HTR-8/SVneo (cell line): ENCODE measurements around the gene ARL5A.

Experiments
- DNase-seq: peaks from one replicate; pipeline ENCODE4 v3.0.0; 2011; ENCODE audit warnings: low spot score, mixed read lengths; ENCODE audit not compliant: insufficient read length
- FAIRE-seq: peaks from 2 replicates; lab custom pipeline; 2011; peaks lifted over from hg19 to GRCh38; lab: Jason Lieb, UNC

The ARL5A gene

GRCh38 chr2:151771599-151772358 is 56.4 kb downstream of the ARL5A start:
- FAIRE-seq, result no peak
- no peak for DNase-seq

- DNase-seq (no peak), FAIRE-seq (no peak)
These were observed 57.2 kb downstream of the ARL5A start for GRCh38 chr2:151770995-151771394.

GRCh38 chr2:151769606-151770005 is 58.6 kb downstream of the ARL5A start:
- FAIRE-seq (no peak), DNase-seq (no peak)

GRCh38 chr2:151767536-151767935 is 60.7 kb downstream of the ARL5A start:
- no peak for FAIRE-seq
- no peak for DNase-seq

- DNase-seq, result no peak
- FAIRE-seq, result no peak
These were observed 61.6 kb downstream of the ARL5A start for GRCh38 chr2:151766437-151767153.

GRCh38 chr2:151765760-151766410 is 62.3 kb downstream of the ARL5A start:
- no peak for DNase-seq
- FAIRE-seq, result no peak

GRCh38 chr2:151762694-151763093 is 65.5 kb downstream of the ARL5A start:
- DNase-seq, result no peak
- FAIRE-seq, result no peak

- FAIRE-seq (no peak), DNase-seq (no peak)
These were observed 66.5 kb downstream of the ARL5A start for GRCh38 chr2:151761687-151762086.

- FAIRE-seq (no peak), DNase-seq (no peak)
These were observed 67.0 kb downstream of the ARL5A start for GRCh38 chr2:151761193-151761592.

GRCh38 chr2:151760139-151760650 is 68.0 kb downstream of the ARL5A start:
- no peak for FAIRE-seq

GRCh38 chr2:151758744-151759143 is 69.5 kb downstream of the ARL5A start:
- FAIRE-seq (no peak), DNase-seq (no peak)

More at GRCh38 chr2:151760139-151760650, 68.0 kb downstream of the ARL5A start:
- no peak for DNase-seq

- FAIRE-seq (no peak), DNase-seq (no peak)
These were observed 70.4 kb downstream of the ARL5A start for GRCh38 chr2:151757861-151758260.

GRCh38 chr2:151756820-151757219 is 71.4 kb downstream of the ARL5A start:
- FAIRE-seq (no peak), DNase-seq (no peak)

- no peak for FAIRE-seq
- no peak for DNase-seq
These were observed 73.8 kb downstream of the ARL5A start for GRCh38 chr2:151754253-151754897.

- DNase-seq (no peak), FAIRE-seq (no peak)
These were observed 74.7 kb downstream of the ARL5A start for GRCh38 chr2:151753540-151753939.
